Epithelial cell of proximal tubule (primary cell): ENCODE measurements around the gene SYTL4. TPM values are rescaled to one million over a fixed set of nuclear protein-coding genes. Genes with fewer than 3 reads are reported as not detected.

Experiments used
- DNase-seq: peaks from one replicate; pipeline ENCODE4 v3.0.0-alpha.2; 2011; ENCODE audit warnings: low read depth
- H3K4me3 ChIP-seq: 2 replicates; pipeline ENCODE4 v1.5.1; 2011; ENCODE audit warnings: low read depth, mild to moderate bottlenecking, low read length
- CTCF ChIP-seq: conservative IDR thresholded peaks from 2 replicates; pipeline ENCODE4 v1.5.1; 2012; ENCODE audit warnings: low read depth, mild to moderate bottlenecking, low read length
- total RNA-seq: library from RNA; depleted of rRNA; stranded (reverse); fragments of >200 nt; gene quantifications from 2 replicates; pipeline ENCODE4 v1.2.3, GENCODE V29; 2015

Gene SYTL4
- total RNA-seq, 1 donor from 2014 or later = 8.0 TPM

GRCh38 chrX:100680756-100681155 is 51.2 kb downstream of the SYTL4 start:
- TF ChIP-seq CTCF = no peak
- H3K4me3 ChIP-seq = no peak overlapping the region
- no peak for DNase-seq

- no peak overlapping the region for H3K4me3 ChIP-seq
- no peak for TF ChIP-seq CTCF
- no peak for DNase-seq
These were observed 54.2 kb downstream of the SYTL4 start for GRCh38 chrX:100677611-100678181.

GRCh38 chrX:100674705-100675104 is 57.2 kb downstream of the SYTL4 start:
- no peak for TF ChIP-seq CTCF
- no peak overlapping the region for H3K4me3 ChIP-seq
- DNase-seq = no peak

GRCh38 chrX:100673397-100673953 is 58.4 kb downstream of the SYTL4 start:
- TF ChIP-seq CTCF = no peak
- DNase-seq = peak; percentile 36
- no peak overlapping the region for H3K4me3 ChIP-seq

- no peak for DNase-seq
- no peak overlapping the region for H3K4me3 ChIP-seq
- no peak for TF ChIP-seq CTCF
These were observed 59.0 kb downstream of the SYTL4 start for GRCh38 chrX:100672966-100673365.

GRCh38 chrX:100663642-100664041 is 68.3 kb downstream of the SYTL4 start:
- no peak for TF ChIP-seq CTCF
- no peak overlapping the region for H3K4me3 ChIP-seq
- no peak for DNase-seq

- no peak for TF ChIP-seq CTCF
- no peak for DNase-seq
- no peak overlapping the region for H3K4me3 ChIP-seq
These were observed 69.1 kb downstream of the SYTL4 start for GRCh38 chrX:100662796-100663195.
